Natural killer cell (primary cell): ENCODE data around the gene SH2D6. TPM values are rescaled to one million over a fixed set of nuclear protein-coding genes. Genes with fewer than 3 reads are reported as not detected.

Source experiments
- ATAC-seq, 3 donors: fragments of 150-1000 bp in 2 of 3; fragments of 200-7000 bp in 1 of 3; cut with Tn5 transposase; 1 replicate in 1 of 3; 2 replicates in 2 of 3; pipeline ENCODE4 v1.10.0; 2021; ENCODE audit warnings: mild to moderate bottlenecking in 2 of 3, moderate library complexity in 2 of 3
- DNase-seq, 2 donors: peaks; one replicate each; pipeline versions ENCODE4 v3.0.0 to v3.0.0-alpha.2; 2013 to 2021; ENCODE audit warnings: mixed read lengths in 1 of 2
- H3K27ac ChIP-seq: one replicate; pipeline ENCODE4 v1.5.1; 2013; ENCODE audit warnings: mild to moderate bottlenecking, low read length
- H3K27me3 ChIP-seq: one replicate; pipeline ENCODE4 v1.6.1; 2013; ENCODE audit warnings: low read length; ENCODE audit not compliant: control insufficient read depth, insufficient read depth
- H3K36me3 ChIP-seq: one replicate; pipeline ENCODE4 v1.6.1; 2013; ENCODE audit warnings: low read length; ENCODE audit not compliant: control insufficient read depth, insufficient read depth
- H3K4me1 ChIP-seq: one replicate; pipeline ENCODE4 v1.6.1; 2013; ENCODE audit warnings: low read length; ENCODE audit not compliant: control insufficient read depth, insufficient read depth
- H3K4me3 ChIP-seq: one replicate; pipeline ENCODE4 v1.5.1; 2013; ENCODE audit warnings: low read length
- H3K9me3 ChIP-seq: one replicate; pipeline ENCODE4 v1.6.1; 2013; ENCODE audit warnings: low read length; ENCODE audit not compliant: control insufficient read depth, insufficient read depth
- H3K27ac Mint-ChIP-seq, 2 donors: one replicate each; pipeline ENCODE4 v1.8.0; 2022; ENCODE audit warnings: mild to moderate bottlenecking in 2 of 2, mixed read lengths in 2 of 2, moderate library complexity in 1 of 2
- H3K27me3 Mint-ChIP-seq, 2 donors: one replicate each; pipeline ENCODE4 v1.8.0; 2022; ENCODE audit warnings: low read depth in 2 of 2, mixed read lengths in 2 of 2
- H3K36me3 Mint-ChIP-seq: one replicate; pipeline ENCODE4 v1.8.0; 2022; ENCODE audit warnings: mixed read lengths
- H3K4me1 Mint-ChIP-seq, 2 donors: one replicate each; pipeline ENCODE4 v1.8.0; 2022; ENCODE audit warnings: mixed read lengths in 2 of 2
- H3K4me3 Mint-ChIP-seq: one replicate; pipeline ENCODE4 v1.8.0; 2022; ENCODE audit warnings: mild to moderate bottlenecking, moderate library complexity, mixed read lengths
- H3K9me3 Mint-ChIP-seq, 2 donors: one replicate each; pipeline ENCODE4 v1.8.0; 2022; ENCODE audit warnings: mixed read lengths in 2 of 2
- CTCF ChIP-seq: fragments of 200-600 bp; IDR thresholded peaks from one replicate; pipeline ENCODE4 v1.8.0; 2022; ENCODE audit warnings: antibody characterized with exemption
- WGBS: methylation state at CpG from one replicate; pipeline ENCODE4 v1.1.7; 2013; ENCODE audit warnings: missing lambda C conversion rate; ENCODE audit not compliant: insufficient coverage; 5-methylcytosine and 5-hydroxymethylcytosine counted together
- intact Hi-C: fragments of 100-400 bp; cut with micrococcal nuclease; formaldehyde crosslinking; loops from one replicate; pipeline ENCODE4 v1.14.2; 2022
- total RNA-seq, 4 donors: library from RNA; stranded (reverse); fragments of 120-200 nt in 1 of 4; gene quantifications; one replicate each; pipeline versions ENCODE4 v1.2.3 to v1.2.4, GENCODE V29; 2013 to 2022

The SH2D6 gene
- total RNA-seq, 3 donors from 2014 or later (not counting 1 experiment from before 2014, with no cell fraction given): 0.21 to 0.57 TPM; not detected in 1

- no peaks in the 10 kb centered on the region for H3K9me3 ChIP-seq
- H3K4me1 ChIP-seq: peaks cover 28% of the 10 kb centered on the region
- no peak overlapping the region for H3K27ac ChIP-seq
- intact Hi-C loops: loop anchor here (2.0 kb wide), 1 partner anchor 393 kb away; no protein-coding TSS in a partner anchor
- H3K4me3 ChIP-seq: no peak overlapping the region
- H3K4me3 Mint-ChIP-seq: no peak overlapping the region
- no peaks in the 10 kb centered on the region for H3K36me3 Mint-ChIP-seq
- no peak for TF ChIP-seq CTCF
- peaks cover 13 to 27% of the 10 kb centered on the region in 2 donors for H3K4me1 Mint-ChIP-seq
- 78% methylated on average over 13 of the region's 13 CpGs for WGBS
- H3K27me3 Mint-ChIP-seq: no peaks in the 10 kb centered on the region
- no peaks in the 10 kb centered on the region for H3K27me3 ChIP-seq
- peak overlapping the region in 1 of 2 donors; percentile 76 for H3K27ac Mint-ChIP-seq
- no peak for DNase-seq
- no peaks in the 10 kb centered on the region for H3K9me3 Mint-ChIP-seq
- H3K36me3 ChIP-seq: no peaks in the 10 kb centered on the region
- no peak for ATAC-seq
Observed at GRCh38 chr2:85421260-85422071, 3.0 kb downstream of the SH2D6 start.

GRCh38 chr2:85422072-85422457, 3.6 kb downstream of the SH2D6 start:
- Mint-ChIP-seq H3K36me3 (no peaks in the 10 kb centered on the region), H3K9me3 (no peaks in the 10 kb centered on the region), H3K4me1 (peaks cover 13 to 27% of the 10 kb centered on the region in 2 donors), H3K4me3 (no peak overlapping the region), H3K27ac (peak overlapping the region in 1 of 2 donors; percentile 76), H3K27me3 (no peaks in the 10 kb centered on the region)
- H3K4me3 ChIP-seq: no peak overlapping the region
- no peaks in the 10 kb centered on the region for H3K27me3 ChIP-seq
- no peak overlapping the region for H3K27ac ChIP-seq
- H3K9me3 ChIP-seq: no peaks in the 10 kb centered on the region
- ATAC-seq (no peak), DNase-seq (no peak)
- TF ChIP-seq CTCF: no peak
- H3K36me3 ChIP-seq: no peaks in the 10 kb centered on the region
- 83% methylated on average over 2 of the region's 2 CpGs for WGBS
- peaks cover 28% of the 10 kb centered on the region for H3K4me1 ChIP-seq
- intact Hi-C loops: no loop called here

GRCh38 chr2:85423525-85423924, 5.0 kb downstream of the SH2D6 start:
- Histone ChIP-seq H3K4me3 (no peak overlapping the region), H3K36me3 (no peaks in the 10 kb centered on the region), H3K27ac (no peak overlapping the region), H3K4me1 (peaks cover 24% of the 10 kb centered on the region), H3K9me3 (no peaks in the 10 kb centered on the region), H3K27me3 (no peaks in the 10 kb centered on the region)
- 56% methylated on average over 5 of the region's 5 CpGs for WGBS
- H3K4me3 Mint-ChIP-seq: no peak overlapping the region
- no peaks in the 10 kb centered on the region for H3K36me3 Mint-ChIP-seq
- intact Hi-C loops: no loop called here
- H3K4me1 Mint-ChIP-seq: peaks cover 8 to 22% of the 10 kb centered on the region in 2 donors
- H3K27me3 Mint-ChIP-seq: no peaks in the 10 kb centered on the region
- no peaks in the 10 kb centered on the region for H3K9me3 Mint-ChIP-seq
- ATAC-seq (no peak), DNase-seq (no peak)
- no peak for TF ChIP-seq CTCF
- H3K27ac Mint-ChIP-seq: no peak overlapping the region

- Mint-ChIP-seq H3K4me1 (peaks cover 4 to 15% of the 10 kb centered on the region in 2 donors), H3K27me3 (no peaks in the 10 kb centered on the region), H3K9me3 (no peaks in the 10 kb centered on the region), H3K27ac (no peak overlapping the region), H3K36me3 (no peaks in the 10 kb centered on the region), H3K4me3 (no peak overlapping the region)
- intact Hi-C loops: no loop called here
- peaks cover 9% of the 10 kb centered on the region for H3K4me1 ChIP-seq
- H3K9me3 ChIP-seq: no peaks in the 10 kb centered on the region
- no peaks in the 10 kb centered on the region for H3K36me3 ChIP-seq
- no peak overlapping the region for H3K4me3 ChIP-seq
- ATAC-seq (no peak), DNase-seq (no peak)
- 90% methylated on average over 3 of the region's 3 CpGs for WGBS
- H3K27ac ChIP-seq: no peak overlapping the region
- TF ChIP-seq CTCF: no peak
- no peaks in the 10 kb centered on the region for H3K27me3 ChIP-seq
Observed at GRCh38 chr2:85425588-85425987, 7.1 kb downstream of the SH2D6 start.
